GM12878 (cell line): Measurements from ENCODE around the gene FILIP1L.

Source experiments
- ATF3 ChIP-seq: IDR thresholded peaks from 2 replicates; pipeline ENCODE4 v1.6.1; 2011; ENCODE audit warnings: low read depth, mild to moderate bottlenecking, low read length, moderate library complexity, borderline replicate concordance; ENCODE audit errors: extremely low read depth
- CTCF ChIP-seq, 3 experiments: IDR thresholded peaks in 2 of 3; conservative IDR thresholded peaks in 1 of 3; 2 replicates each; pipeline ENCODE4 v1.5.1; 2011; ENCODE audit warnings: low read depth in 3 of 3, low read length in 3 of 3, mild to moderate bottlenecking in 3 of 3, control low read depth in 2 of 3, moderate library complexity in 2 of 3, inconsistent platforms in 1 of 3, mixed read lengths in 1 of 3; ENCODE audit not compliant: control insufficient read depth in 2 of 3, insufficient read depth in 1 of 3; ENCODE audit errors: extremely low read depth in 1 of 3
- EP300 ChIP-seq, 2 experiments: fragments of 150-350 bp in 1 of 2; IDR thresholded peaks; 2 replicates each; pipeline ENCODE4 v1.6.1; 2011 to 2012; ENCODE audit warnings: low read depth in 2 of 2, low read length in 2 of 2, borderline replicate concordance in 1 of 2, improper control_type of control experiment in 1 of 2, inconsistent platforms in 1 of 2; ENCODE audit not compliant: control insufficient read depth in 1 of 2
- NFYA ChIP-seq: IDR thresholded peaks from 2 replicates; pipeline ENCODE4 v1.6.1; 2011; ENCODE audit warnings: low read depth, mild to moderate bottlenecking, low read length, improper control_type of control experiment, borderline replicate concordance
- NR2C2 ChIP-seq: IDR thresholded peaks from 2 replicates; pipeline ENCODE4 v1.6.1; 2011; ENCODE audit warnings: borderline replicate concordance, low read depth; ENCODE audit not compliant: control insufficient read depth, insufficient read length
- STAT3 ChIP-seq: IDR thresholded peaks from 2 replicates; pipeline ENCODE4 v1.6.1; 2011; ENCODE audit warnings: low read depth, low read length, improper control_type of control experiment
- ZNF274 ChIP-seq: IDR thresholded peaks from one replicate; pipeline ENCODE4 v1.8.0; 2011; ENCODE audit not compliant: insufficient read length, insufficient read depth

GRCh38 chr3:99874237-99875002 is 239.9 kb downstream of the FILIP1L start:
- TF ChIP-seq ATF3: no peak
- no peak for TF ChIP-seq NFYA
- TF ChIP-seq EP300 (IDR thresholded peaks at IDR 0.05; ENCODE audit: borderline replicate concordance in 1 of 2, control insufficient read depth in 1 of 2, low read depth in 2 of 2, low read length in 2 of 2): no peak
- TF ChIP-seq ZNF274: no peak
- no peak for TF ChIP-seq NR2C2
- TF ChIP-seq CTCF (IDR thresholded peaks at IDR 0.05 in 2 of 3, conservative IDR thresholded peaks at IDR 0.05 in 1 of 3; ENCODE audit: control insufficient read depth in 2 of 3, extremely low read depth in 1 of 3, insufficient read depth in 1 of 3, low read depth in 3 of 3, low read length in 3 of 3): no peak
- TF ChIP-seq STAT3: no peak
